Spleen (tissue), 11 donors: ENCODE data around the gene AKAP13. TPM values are rescaled to one million over a fixed set of nuclear protein-coding genes. Genes with fewer than 3 reads are reported as not detected.

Experiments
- DNase-seq: peaks from one replicate; pipeline ENCODE4 v3.0.0-alpha.2; 2020
- H3K27ac ChIP-seq, 8 donors: fragments of 200-600 bp; sonication (generic) in 7 of 8; 1 replicate in 4 of 8; 2 replicates in 4 of 8; pipeline versions ENCODE4 v1.5.0 to v1.8.0; 2016 to 2021; ENCODE audit warnings: inconsistent platforms in 4 of 8, mild to moderate bottlenecking in 4 of 8, moderate library complexity in 1 of 8
- H3K27me3 ChIP-seq, 7 donors: fragments of 200-600 bp; sonication (generic) in 6 of 7; replicated peaks in 1 of 7; 1 replicate in 4 of 7; 2 replicates in 3 of 7; pipeline versions ENCODE4 v1.5.0 to v1.8.0; 2016 to 2021; ENCODE audit warnings: inconsistent platforms in 3 of 7, mild to moderate bottlenecking in 1 of 7
- H3K36me3 ChIP-seq, 6 donors: fragments of 200-600 bp; sonication (generic) in 5 of 6; 1 replicate in 4 of 6; 2 replicates in 2 of 6; pipeline versions ENCODE4 v1.5.0 to v1.8.0; 2016 to 2021; ENCODE audit warnings: inconsistent platforms in 2 of 6
- H3K4me1 ChIP-seq, 6 donors: fragments of 200-600 bp; sonication (generic) in 5 of 6; 1 replicate in 3 of 6; 2 replicates in 3 of 6; pipeline versions ENCODE4 v1.5.0 to v1.8.0; 2016 to 2021; ENCODE audit warnings: inconsistent platforms in 3 of 6
- H3K4me3 ChIP-seq, 8 donors: fragments of 200-600 bp; sonication (generic) in 7 of 8; 1 replicate in 4 of 8; 2 replicates in 4 of 8; pipeline versions ENCODE4 v1.5.0 to v1.8.0; 2016 to 2021; ENCODE audit warnings: inconsistent platforms in 4 of 8, mild to moderate bottlenecking in 4 of 8, moderate library complexity in 2 of 8
- H3K9me3 ChIP-seq, 8 donors: fragments of 200-600 bp; sonication (generic) in 7 of 8; 1 replicate in 4 of 8; 2 replicates in 4 of 8; pipeline versions ENCODE4 v1.5.0 to v1.8.0; 2016 to 2021; ENCODE audit warnings: inconsistent platforms in 4 of 8
- POLR2A ChIP-seq, 3 donors: fragments of 450-650 bp; IDR thresholded peaks; one replicate each; pipeline ENCODE4 v1.5.1; 2017; ENCODE audit warnings: antibody characterized with exemption in 3 of 3, mild to moderate bottlenecking in 1 of 3
- POLR2AphosphoS5 ChIP-seq, 3 donors: sonication (generic); formaldehyde crosslinking; IDR thresholded peaks; one replicate each; pipeline ENCODE4 v1.5.1; 2017; ENCODE audit warnings: antibody characterized with exemption in 3 of 3
- WGBS, 5 donors: extraction: QIAGEN DNeasy Blood & Tissue Kit in 3 of 5; methylation state at CpG; one replicate each; pipeline versions ENCODE4 v1.1.5 to v1.1.7; 2013 to 2018; 5-methylcytosine and 5-hydroxymethylcytosine counted together
- intact Hi-C: fragments of 100-400 bp; cut with DNase I; formaldehyde crosslinking; loops from one replicate; pipeline ENCODE4 v1.15.0; 2023; ENCODE audit warnings: low total_unique reads
- polyA plus RNA-seq, 3 donors: library from polyadenylated mRNA; stranded (reverse); fragments of 200-250 nt; gene quantifications; one replicate each; pipeline ENCODE4 v1.2.1, GENCODE V29; 2013
- total RNA-seq, 7 donors: library from RNA; depleted of rRNA in 3 of 7; stranded (reverse); fragments of >200 nt in 3 of 7; fragmentation: NEBNext Ultra II Directional in 4 of 7; extraction: Animal tissue kit (Norgen Biotek cat#: 25700) in 4 of 7; gene quantifications; one replicate each; pipeline versions ENCODE4 v1.1.0 to v1.2.1, GENCODE V29; 2016 to 2021
- TF ChIP-seq, protein P1 (sequence below), 11 experiments: fragments of 200-600 bp in 7 of 11; fragments of 450-650 bp in 4 of 11; sonication (generic) in 4 of 11; IDR thresholded peaks in 8 of 11; conservative IDR thresholded peaks in 3 of 11; 1 replicate in 7 of 11; 2 replicates in 4 of 11; pipeline versions ENCODE4 v1.4.0 to v1.8.0; 2016 to 2021; ENCODE audit warnings: antibody characterized with exemption in 11 of 11, inconsistent platforms in 4 of 11, mild to moderate bottlenecking in 1 of 11
- donor health status: healthy with polysubstance abuse.
- donor health status: DM: no; HTN: no; CAD: no; lungs with moderate emphysema.
- donor health status: DM: no; HTN: no; CAD: no.
- donor health status: Bipolar disorder and iron deficiency.
- donor health status: healthy.
- donor health status: DM: no; HTN: no; CAD: no.
- donor health status: DM: yes; HTN: yes; CAD: no.

The AKAP13 gene
- total and polyA plus RNA-seq, 10 donors: 35.4 to 413 (median 260) TPM

DNA sequence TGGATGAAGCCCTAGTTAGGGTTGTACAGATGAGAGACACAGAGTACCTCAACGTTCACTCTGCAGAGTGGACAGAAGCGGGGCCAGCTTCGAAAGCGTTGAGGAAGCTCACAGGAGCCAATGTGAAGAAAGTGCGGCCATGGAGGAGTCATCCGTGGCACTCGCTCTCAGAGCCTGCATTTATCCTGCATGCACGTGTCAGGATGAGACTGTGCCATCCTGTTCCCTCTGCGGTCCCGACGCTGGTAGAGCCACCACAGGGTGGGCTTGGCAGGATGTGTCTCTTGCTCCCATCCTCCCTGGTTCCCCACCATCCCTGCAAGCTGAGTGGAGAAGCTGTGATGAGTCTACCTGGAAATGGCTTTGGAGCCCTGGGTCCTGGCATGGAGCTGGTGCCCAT, 375.1 kb downstream of the AKAP13 start:
- Histone ChIP-seq H3K4me1 (peaks cover 0 to 21% (median 7%) of the 10 kb centered on the region in 6 donors), H3K4me3 (no peak overlapping the region), H3K36me3 (peaks cover 0 to 27% (median under 1%) of the 10 kb centered on the region in 6 donors), H3K9me3 (no peaks in the 10 kb centered on the region), H3K27me3 (no peaks in the 10 kb centered on the region), H3K27ac (no peak overlapping the region)
- WGBS, 5 donors: 93 to 97% (median 95%) methylated on average over 11 of the region's 11 CpGs
- peak; percentile 59 for DNase-seq
- TF ChIP-seq POLR2A (IDR thresholded peaks at IDR 0.05): no peak
- TF ChIP-seq POLR2AphosphoS5 (IDR thresholded peaks at IDR 0.05): no peak
- TF ChIP-seq, protein P1, sequence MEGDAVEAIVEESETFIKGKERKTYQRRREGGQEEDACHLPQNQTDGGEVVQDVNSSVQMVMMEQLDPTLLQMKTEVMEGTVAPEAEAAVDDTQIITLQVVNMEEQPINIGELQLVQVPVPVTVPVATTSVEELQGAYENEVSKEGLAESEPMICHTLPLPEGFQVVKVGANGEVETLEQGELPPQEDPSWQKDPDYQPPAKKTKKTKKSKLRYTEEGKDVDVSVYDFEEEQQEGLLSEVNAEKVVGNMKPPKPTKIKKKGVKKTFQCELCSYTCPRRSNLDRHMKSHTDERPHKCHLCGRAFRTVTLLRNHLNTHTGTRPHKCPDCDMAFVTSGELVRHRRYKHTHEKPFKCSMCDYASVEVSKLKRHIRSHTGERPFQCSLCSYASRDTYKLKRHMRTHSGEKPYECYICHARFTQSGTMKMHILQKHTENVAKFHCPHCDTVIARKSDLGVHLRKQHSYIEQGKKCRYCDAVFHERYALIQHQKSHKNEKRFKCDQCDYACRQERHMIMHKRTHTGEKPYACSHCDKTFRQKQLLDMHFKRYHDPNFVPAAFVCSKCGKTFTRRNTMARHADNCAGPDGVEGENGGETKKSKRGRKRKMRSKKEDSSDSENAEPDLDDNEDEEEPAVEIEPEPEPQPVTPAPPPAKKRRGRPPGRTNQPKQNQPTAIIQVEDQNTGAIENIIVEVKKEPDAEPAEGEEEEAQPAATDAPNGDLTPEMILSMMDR (IDR thresholded peaks at IDR 0.05 in 8 of 11, conservative IDR thresholded peaks at IDR 0.05 in 3 of 11): no peak
- intact Hi-C loops: no loop called here

DNA sequence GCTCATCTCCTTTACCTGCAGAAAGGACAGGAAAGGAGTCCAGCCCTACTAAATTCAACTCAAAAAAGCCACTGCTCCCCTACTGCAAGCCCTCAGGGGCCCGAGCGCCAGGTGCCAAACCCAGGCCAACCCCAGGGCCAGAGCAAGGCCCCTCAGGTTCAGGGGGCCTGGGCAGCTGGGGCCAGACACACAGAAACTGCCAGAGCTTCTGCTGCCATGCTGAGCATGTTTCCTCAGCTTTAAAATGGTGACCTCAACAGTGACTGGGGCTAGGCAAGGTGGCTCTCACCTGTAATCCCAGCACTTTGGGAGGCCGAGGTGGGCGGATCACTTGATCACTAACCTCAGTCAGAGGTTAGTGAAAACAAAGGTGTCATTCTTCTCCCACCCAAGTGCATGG, 375.5 kb downstream of the AKAP13 start:
- Histone ChIP-seq H3K9me3 (no peaks in the 10 kb centered on the region), H3K4me3 (no peak overlapping the region), H3K4me1 (peaks cover 0 to 16% (median 5%) of the 10 kb centered on the region in 6 donors), H3K27ac (no peak overlapping the region), H3K27me3 (no peaks in the 10 kb centered on the region), H3K36me3 (peaks cover 0 to 29% (median 2%) of the 10 kb centered on the region in 6 donors)
- WGBS, 5 donors: 85 to 98% (median 94%) methylated on average over 2 to 4 of the region's 4 CpGs
- TF ChIP-seq, protein P1 (IDR thresholded peaks at IDR 0.05 in 8 of 11, conservative IDR thresholded peaks at IDR 0.05 in 3 of 11): no peak
- DNase-seq: peak; percentile 17
- intact Hi-C loops: no loop called here

DNA sequence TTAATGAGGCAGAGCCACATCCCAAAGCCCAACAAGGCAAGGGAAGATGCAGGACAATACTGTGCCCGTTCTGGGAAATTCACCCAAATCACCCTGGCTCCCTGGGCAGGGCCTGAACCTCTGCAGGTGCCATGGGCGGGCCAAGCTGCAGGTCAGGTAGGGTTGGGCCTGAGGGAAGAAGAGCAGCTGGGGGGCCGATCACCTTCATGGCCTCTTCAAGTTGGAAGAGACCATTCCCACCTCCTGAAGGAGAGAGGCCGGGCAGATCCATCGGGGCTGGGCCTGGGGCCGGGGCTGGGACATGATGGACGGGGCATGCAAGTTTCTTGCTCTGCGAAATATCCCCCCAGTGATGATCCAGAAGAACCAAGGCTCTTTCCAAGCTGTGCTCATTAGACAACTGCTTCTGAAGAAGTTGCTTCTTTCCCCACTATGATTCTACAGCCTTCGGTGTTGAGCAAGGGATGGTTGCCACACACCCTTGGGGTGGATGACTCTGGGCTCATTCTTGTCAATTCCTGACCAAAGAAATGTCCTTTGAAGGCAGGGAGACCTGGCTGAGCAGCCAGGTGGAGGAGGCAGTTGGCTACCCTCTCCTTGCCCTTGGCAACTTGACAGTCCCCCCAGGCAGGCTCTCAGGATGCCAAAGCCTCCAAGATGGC, 376.1 kb downstream of the AKAP13 start:
- Histone ChIP-seq H3K4me3 (no peak overlapping the region), H3K27ac (no peak overlapping the region), H3K4me1 (peaks cover 0 to 10% (median 2%) of the 10 kb centered on the region in 6 donors), H3K9me3 (no peaks in the 10 kb centered on the region), H3K36me3 (peaks cover 0 to 29% (median 2%) of the 10 kb centered on the region in 6 donors), H3K27me3 (no peaks in the 10 kb centered on the region)
- 86 to 94% (median 91%) methylated on average over 7 to 9 of the region's 9 CpGs for WGBS, 5 donors
- TF ChIP-seq POLR2AphosphoS5 (IDR thresholded peaks at IDR 0.05) (no peak), POLR2A (IDR thresholded peaks at IDR 0.05) (no peak)
- TF ChIP-seq, protein P1 (IDR thresholded peaks at IDR 0.05 in 8 of 11, conservative IDR thresholded peaks at IDR 0.05 in 3 of 11): no peak
- intact Hi-C loops: no loop called here
- DNase-seq: peak; percentile 51

DNA sequence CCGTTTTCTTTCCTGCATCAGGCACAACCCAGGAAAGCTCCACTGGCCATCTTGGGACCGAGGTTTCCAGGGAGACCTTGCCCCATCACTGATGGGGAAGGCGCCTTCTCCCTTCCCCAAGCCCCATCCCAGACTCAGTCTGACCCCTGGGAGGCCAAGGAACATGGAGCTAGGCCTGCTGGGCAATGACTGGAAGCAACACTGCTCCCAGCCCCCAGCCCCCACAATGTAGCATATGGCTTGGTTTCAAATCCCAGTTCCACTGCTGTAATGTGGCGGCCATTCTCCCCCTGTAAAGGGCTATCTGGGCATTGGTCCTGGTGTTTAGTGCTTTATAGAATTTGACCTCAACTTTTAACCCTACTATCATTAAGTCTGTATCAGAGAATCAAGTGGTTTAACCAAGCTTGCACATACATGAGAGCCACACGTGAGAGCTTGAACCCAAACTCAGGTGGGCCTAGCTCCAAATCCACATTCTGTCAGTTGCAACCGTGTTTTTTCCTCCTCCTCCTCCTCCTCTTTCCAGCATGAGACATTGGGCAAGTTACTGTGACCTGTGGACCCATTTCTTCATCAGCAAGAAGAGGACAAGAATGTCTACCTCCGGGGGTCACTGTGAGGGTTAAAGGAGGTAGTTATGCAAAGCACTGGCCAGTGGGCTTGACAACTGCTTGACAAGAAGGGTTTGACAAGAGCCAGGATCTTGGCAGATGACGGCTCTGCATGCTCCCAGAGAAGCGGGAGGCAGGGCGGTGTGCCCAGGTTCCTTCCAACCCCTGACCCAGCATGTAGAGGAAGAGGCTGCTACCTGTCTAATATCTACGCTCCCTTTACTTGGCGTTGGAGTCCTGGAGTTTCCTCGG, 376.9 kb downstream of the AKAP13 start:
- intact Hi-C loops: no loop called here
- DNase-seq: peak; percentile 34
- peaks cover 0 to 5% (median 0%) of the 10 kb centered on the region in 6 donors for H3K4me1 ChIP-seq
- H3K9me3 ChIP-seq: no peaks in the 10 kb centered on the region
- H3K27me3 ChIP-seq: no peaks in the 10 kb centered on the region
- no peak overlapping the region for H3K4me3 ChIP-seq
- no peak overlapping the region for H3K27ac ChIP-seq
- TF ChIP-seq, protein P1 (IDR thresholded peaks at IDR 0.05 in 8 of 11, conservative IDR thresholded peaks at IDR 0.05 in 3 of 11): no peak
- no peak for TF ChIP-seq POLR2AphosphoS5 (IDR thresholded peaks at IDR 0.05)
- no peak for TF ChIP-seq POLR2A (IDR thresholded peaks at IDR 0.05)
- H3K36me3 ChIP-seq: peaks cover 0 to 29% (median 2%) of the 10 kb centered on the region in 6 donors
- 88 to 97% (median 91%) methylated on average over 11 to 13 of the region's 13 CpGs for WGBS, 5 donors
